Heart right ventricle (tissue), 16 donors: ENCODE data around the gene ZBTB40. TPM values are rescaled to one million over a fixed set of nuclear protein-coding genes. Genes with fewer than 3 reads are reported as not detected.

ENCODE experiments used
- ATAC-seq, 8 donors: fragments of 200-7000 bp; cut with Tn5 transposase; one replicate each; pipeline ENCODE4 v1.9.1; 2020; ENCODE audit warnings: mild to moderate bottlenecking in 8 of 8, moderate library complexity in 8 of 8, moderate number of reproducible peaks in 1 of 8
- DNase-seq, 2 donors: peaks; one replicate each; pipeline ENCODE4 v3.0.0-alpha.2; 2020
- H3K27ac ChIP-seq, 10 donors: fragments of 200-600 bp; sonication (generic) in 2 of 10; one replicate each; pipeline versions ENCODE4 v1.5.0 to v1.8.0; 2020 to 2022; ENCODE audit warnings: mild to moderate bottlenecking in 3 of 10
- H3K27me3 ChIP-seq, 7 donors: fragments of 200-600 bp; one replicate each; pipeline ENCODE4 v1.8.0; 2021 to 2022; ENCODE audit warnings: mild to moderate bottlenecking in 2 of 7
- H3K36me3 ChIP-seq, 9 donors: fragments of 200-600 bp; sonication (generic) in 1 of 9; one replicate each; pipeline versions ENCODE4 v1.5.0 to v1.8.0; 2020 to 2022; ENCODE audit warnings: mild to moderate bottlenecking in 2 of 9
- H3K4me1 ChIP-seq, 9 donors: fragments of 200-600 bp; sonication (generic) in 1 of 9; one replicate each; pipeline versions ENCODE4 v1.5.0 to v1.8.0; 2020 to 2022; ENCODE audit warnings: mild to moderate bottlenecking in 4 of 9
- H3K4me3 ChIP-seq, 10 donors: fragments of 200-600 bp; sonication (generic) in 2 of 10; one replicate each; pipeline versions ENCODE4 v1.5.0 to v1.8.0; 2020 to 2022; ENCODE audit warnings: mild to moderate bottlenecking in 7 of 10, moderate library complexity in 2 of 10
- H3K9me3 ChIP-seq, 11 donors: fragments of 200-600 bp in 10 of 11; sonication (generic) in 2 of 11; one replicate each; pipeline versions ENCODE4 v1.5.0 to v1.8.0; 2013 to 2022; ENCODE audit warnings: mild to moderate bottlenecking in 2 of 11, control low read depth in 1 of 11, moderate library complexity in 1 of 11
- WGBS, 2 donors: extraction: QIAGEN DNeasy Blood & Tissue Kit; methylation state at CpG; one replicate each; pipeline ENCODE4 v1.1.7; 2013; ENCODE audit warnings: inconsistent platforms in 1 of 2; 5-methylcytosine and 5-hydroxymethylcytosine counted together
- intact Hi-C, 10 donors: fragments of 100-400 bp; cut with DNase I; formaldehyde crosslinking; loops; one replicate each; pipeline versions ENCODE4 v1.11.1 to v1.14.2; 2022
- polyA plus RNA-seq, 2 donors: library from polyadenylated mRNA; stranded (reverse); fragments of 200-250 nt; gene quantifications; one replicate each; pipeline ENCODE4 v1.2.3, GENCODE V29; 2013
- total RNA-seq, 10 donors: library from RNA; stranded (reverse); fragmentation: NEBNext Ultra II Directional in 3 of 10; extraction: Animal tissue kit (Norgen Biotek cat#: 25700) in 3 of 10; gene quantifications; one replicate each; pipeline versions ENCODE4 v1.2.1 to v1.2.4, GENCODE V29; 2021 to 2023
- TF ChIP-seq, protein P1 (sequence below), 9 donors: fragments of 200-600 bp; sonication (generic) in 2 of 9; IDR thresholded peaks; one replicate each; pipeline versions ENCODE4 v1.5.0 to v1.8.0; 2021 to 2022; ENCODE audit warnings: antibody characterized with exemption in 9 of 9, mild to moderate bottlenecking in 5 of 9, moderate library complexity in 1 of 9
- donor health status: Arrhythmogenic right ventricular cardiomyopathy.
- donor health status: ischemic (EF 13 %, LVEDD 7.1; RV severe dilation, severe dysfunction).
- donor health status: healthy with polysubstance abuse.
- donor health status: DM: no; HTN: yes; CAD: no.
- donor health status: DM: no; HTN: no; CAD: no.
- donor health status: ischemic (EF 25% LVEDD 6.9; RV normal size, moderate dysfunction).
- donor health status: ischemic (EF 25% LVEDD 5.7; RV mildly dilated, moderate dysfunction).
- donor health status: healthy.
- donor health status: DM: yes; HTN: yes; CAD: no.
- donor health status: Ischemic cardiomyopathy.
- donor health status: ischemic (EF 35%, LVEDD 5.7; RV mildly dilated, moderate dysfunction).
- donor health status: nonischemic (EF 11% LVEDD 7.7; RV severe dilation, severe dysfunction).
- donor health status: DM: yes; HTN: yes; CAD: no.
- donor health status: PGD.
- donor health status: ischemic (EF 29% LVEDD 5.4; RV normal size, mild dysfunction).
- donor health status: nonischemic (EF 23%, LVEDD 6.1; RV moderate dilation, normal function).

The ZBTB40 gene
- total and polyA plus RNA-seq, 12 donors, result 3.2 to 18.2 (median 13.2) TPM

DNA sequence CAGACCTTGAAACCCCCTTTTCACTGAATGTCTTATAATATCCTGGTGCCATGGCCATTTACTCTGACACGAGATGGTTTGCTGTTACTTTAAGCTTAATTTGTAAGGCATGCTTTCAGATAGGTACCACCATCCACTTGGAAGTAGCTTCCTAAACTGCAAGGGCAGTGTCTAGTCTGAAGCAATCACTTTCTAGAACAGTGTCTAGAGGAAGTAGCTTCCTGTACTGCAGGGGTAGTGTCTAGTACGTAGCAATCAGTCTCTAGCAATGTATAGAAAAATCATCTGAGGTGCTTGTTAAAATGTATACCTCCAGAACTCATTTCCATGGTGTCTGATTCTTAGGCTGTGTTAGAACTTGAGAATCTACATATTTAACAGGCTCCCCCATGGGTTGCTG is 42.5 kb downstream of the ZBTB40 start:
- Histone ChIP-seq H3K4me3 (no peak overlapping the region), H3K27me3 (no peaks in the 10 kb centered on the region), H3K9me3 (no peaks in the 10 kb centered on the region), H3K4me1 (peaks cover 0 to 38% (median 16%) of the 10 kb centered on the region in 9 donors), H3K36me3 (peaks cover 0 to 64% (median 0%) of the 10 kb centered on the region in 9 donors), H3K27ac (no peak overlapping the region)
- TF ChIP-seq, protein P1, sequence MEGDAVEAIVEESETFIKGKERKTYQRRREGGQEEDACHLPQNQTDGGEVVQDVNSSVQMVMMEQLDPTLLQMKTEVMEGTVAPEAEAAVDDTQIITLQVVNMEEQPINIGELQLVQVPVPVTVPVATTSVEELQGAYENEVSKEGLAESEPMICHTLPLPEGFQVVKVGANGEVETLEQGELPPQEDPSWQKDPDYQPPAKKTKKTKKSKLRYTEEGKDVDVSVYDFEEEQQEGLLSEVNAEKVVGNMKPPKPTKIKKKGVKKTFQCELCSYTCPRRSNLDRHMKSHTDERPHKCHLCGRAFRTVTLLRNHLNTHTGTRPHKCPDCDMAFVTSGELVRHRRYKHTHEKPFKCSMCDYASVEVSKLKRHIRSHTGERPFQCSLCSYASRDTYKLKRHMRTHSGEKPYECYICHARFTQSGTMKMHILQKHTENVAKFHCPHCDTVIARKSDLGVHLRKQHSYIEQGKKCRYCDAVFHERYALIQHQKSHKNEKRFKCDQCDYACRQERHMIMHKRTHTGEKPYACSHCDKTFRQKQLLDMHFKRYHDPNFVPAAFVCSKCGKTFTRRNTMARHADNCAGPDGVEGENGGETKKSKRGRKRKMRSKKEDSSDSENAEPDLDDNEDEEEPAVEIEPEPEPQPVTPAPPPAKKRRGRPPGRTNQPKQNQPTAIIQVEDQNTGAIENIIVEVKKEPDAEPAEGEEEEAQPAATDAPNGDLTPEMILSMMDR (IDR thresholded peaks at IDR 0.05), result no peak
- DNase-seq, result no peak
- WGBS, 2 donors, result 93 to 94% methylated on average over 2 of the region's 2 CpGs
- no peak for ATAC-seq
- intact Hi-C loops, result loop anchor here in 2 of 10 donors (5.0 kb wide), 2 partner anchors 37 to 42 kb away; partner anchors contain the start of gene ZBTB40 (in 1 of the 2)

DNA sequence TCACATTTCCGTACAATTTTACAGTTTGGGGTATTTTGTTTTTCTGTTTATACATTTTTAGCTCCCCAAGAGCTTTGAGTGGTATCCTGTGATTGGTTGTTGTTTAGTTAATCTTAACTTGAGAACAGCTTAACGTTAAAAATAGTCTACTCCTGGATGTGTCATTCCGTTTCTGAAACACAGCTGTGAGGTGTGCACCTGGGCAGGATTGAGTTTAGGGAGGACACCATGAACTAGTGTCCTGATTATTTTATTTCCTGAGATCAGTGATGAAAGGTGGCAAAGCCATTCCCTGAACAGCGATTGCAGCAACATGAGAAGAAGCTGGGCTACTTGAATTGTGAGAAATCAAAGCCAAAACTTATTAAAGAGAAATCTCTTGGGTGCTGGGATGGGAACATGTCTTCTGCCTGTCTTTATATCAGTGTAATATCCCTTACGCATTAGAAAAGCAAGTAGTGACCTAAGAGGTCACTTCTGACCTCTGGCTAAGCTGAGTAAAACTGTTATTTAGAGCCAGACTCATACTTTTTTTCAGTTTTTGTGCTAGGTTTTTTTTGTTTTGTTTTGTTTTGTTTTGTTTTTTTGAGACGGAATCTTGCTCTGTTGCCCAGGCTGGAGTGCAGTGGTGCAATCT is 43.4 kb downstream of the ZBTB40 start:
- Histone ChIP-seq H3K27me3 (no peaks in the 10 kb centered on the region), H3K4me3 (no peak overlapping the region), H3K36me3 (peaks cover 0 to 59% (median 0%) of the 10 kb centered on the region in 9 donors), H3K9me3 (no peaks in the 10 kb centered on the region), H3K4me1 (peaks cover 2 to 47% (median 25%) of the 10 kb centered on the region in 9 donors), H3K27ac (no peak overlapping the region)
- TF ChIP-seq, protein P1 (IDR thresholded peaks at IDR 0.05), result no peak
- intact Hi-C loops, result loop anchor here in 2 of 10 donors (5.0 kb wide), 2 partner anchors 38 to 43 kb away; partner anchors contain the start of gene ZBTB40 (in 1 of the 2)
- ATAC-seq (peak in 2 of 8 donors; percentile 36 to 59), DNase-seq (no peak)
- 56 to 60% methylated on average over 6 of the region's 6 CpGs for WGBS, 2 donors

GRCh38 chr1:22496536-22497160 is 45.0 kb downstream of the ZBTB40 start:
- peaks cover 0 to 49% (median 0%) of the 10 kb centered on the region in 9 donors for H3K36me3 ChIP-seq
- H3K4me3 ChIP-seq, result no peak overlapping the region
- H3K27ac ChIP-seq, result no peak overlapping the region
- H3K27me3 ChIP-seq, result no peaks in the 10 kb centered on the region
- H3K4me1 ChIP-seq, result peaks cover 4 to 56% (median 37%) of the 10 kb centered on the region in 9 donors
- TF ChIP-seq, protein P1 (IDR thresholded peaks at IDR 0.05), result no peak
- intact Hi-C loops, result no loop called here
- no peaks in the 10 kb centered on the region for H3K9me3 ChIP-seq
- WGBS, 2 donors, result 95 to 98% methylated on average over 7 of the region's 7 CpGs
- ATAC-seq (no peak), DNase-seq (no peak)

DNA sequence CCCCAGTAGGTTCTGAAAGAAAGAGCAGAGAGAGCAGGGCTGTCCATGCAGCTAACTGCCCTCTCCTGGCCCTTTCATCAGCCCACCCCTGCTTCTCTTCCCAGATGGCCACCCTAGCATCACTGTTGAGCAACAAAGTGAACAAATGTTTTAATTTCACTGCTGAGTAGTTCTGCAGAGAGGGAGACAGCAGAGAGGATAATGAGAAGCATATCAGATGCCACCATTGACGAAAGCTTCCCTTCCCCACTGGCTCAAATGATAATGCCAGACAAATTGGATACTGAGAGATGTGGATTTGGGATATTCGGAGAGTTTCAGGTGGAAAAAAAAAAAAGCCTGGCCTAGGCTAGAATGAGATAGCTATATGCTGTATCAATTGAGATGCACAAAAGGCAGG is 46.8 kb downstream of the ZBTB40 start:
- intact Hi-C loops, result no loop called here

More for the DNA sequence above, 46.8 kb downstream of the ZBTB40 start:
- H3K4me3 ChIP-seq, result no peak overlapping the region
- no peak overlapping the region for H3K27ac ChIP-seq
- ATAC-seq (no peak), DNase-seq (no peak)
- peaks cover 0 to 50% (median 0%) of the 10 kb centered on the region in 9 donors for H3K36me3 ChIP-seq
- TF ChIP-seq, protein P1 (IDR thresholded peaks at IDR 0.05), result no peak
- WGBS, 2 donors, result 97% methylated on average over 2 of the region's 2 CpGs
- H3K9me3 ChIP-seq, result no peaks in the 10 kb centered on the region
- peaks cover 4 to 59% (median 37%) of the 10 kb centered on the region in 9 donors for H3K4me1 ChIP-seq
- H3K27me3 ChIP-seq, result no peaks in the 10 kb centered on the region
